Ectodermal cell (in vitro differentiated cells): ENCODE measurements around the gene UBAC1.
A peak's percentile ranks its signal among the peaks of the same experiment; 100 is the strongest.
"Not testable (repeated sequence)": the region's sequence is repeated elsewhere in the genome, so short reads cannot be mapped to it uniquely, and the experiment has no call there.

Experiments used
- H3K27ac ChIP-seq: 2 replicates; pipeline ENCODE4 v1.7.0; 2013; ENCODE audit warnings: mild to moderate bottlenecking, low read depth, low read length; ENCODE audit not compliant: insufficient read depth, poor library complexity, severe bottlenecking
- H3K27me3 ChIP-seq: 2 replicates; pipeline ENCODE4 v1.7.0; 2013; ENCODE audit warnings: mild to moderate bottlenecking, low read length; ENCODE audit not compliant: insufficient read depth, control insufficient read depth, poor library complexity, severe bottlenecking
- H3K36me3 ChIP-seq: one replicate; pipeline ENCODE4 v1.7.0; 2013; ENCODE audit warnings: low read length; ENCODE audit not compliant: control insufficient read depth, insufficient read depth
- H3K4me1 ChIP-seq: one replicate; pipeline ENCODE4 v1.7.0; 2013; ENCODE audit warnings: low read length; ENCODE audit not compliant: control insufficient read depth, insufficient read depth
- H3K4me3 ChIP-seq: 2 replicates; pipeline ENCODE4 v1.7.0; 2013; ENCODE audit warnings: low read depth, low read length, control low read depth; ENCODE audit not compliant: insufficient read depth
- H3K9me3 ChIP-seq: 2 replicates; pipeline ENCODE4 v1.7.0; 2013; ENCODE audit warnings: mild to moderate bottlenecking, low read length, moderate library complexity; ENCODE audit not compliant: control insufficient read depth
- WGBS, 2 experiments: methylation state at CpG; one replicate each; pipeline ENCODE4 v1.1.7; 2013; ENCODE audit warnings: missing lambda C conversion rate in 2 of 2; 5-methylcytosine and 5-hydroxymethylcytosine counted together

The UBAC1 gene

DNA sequence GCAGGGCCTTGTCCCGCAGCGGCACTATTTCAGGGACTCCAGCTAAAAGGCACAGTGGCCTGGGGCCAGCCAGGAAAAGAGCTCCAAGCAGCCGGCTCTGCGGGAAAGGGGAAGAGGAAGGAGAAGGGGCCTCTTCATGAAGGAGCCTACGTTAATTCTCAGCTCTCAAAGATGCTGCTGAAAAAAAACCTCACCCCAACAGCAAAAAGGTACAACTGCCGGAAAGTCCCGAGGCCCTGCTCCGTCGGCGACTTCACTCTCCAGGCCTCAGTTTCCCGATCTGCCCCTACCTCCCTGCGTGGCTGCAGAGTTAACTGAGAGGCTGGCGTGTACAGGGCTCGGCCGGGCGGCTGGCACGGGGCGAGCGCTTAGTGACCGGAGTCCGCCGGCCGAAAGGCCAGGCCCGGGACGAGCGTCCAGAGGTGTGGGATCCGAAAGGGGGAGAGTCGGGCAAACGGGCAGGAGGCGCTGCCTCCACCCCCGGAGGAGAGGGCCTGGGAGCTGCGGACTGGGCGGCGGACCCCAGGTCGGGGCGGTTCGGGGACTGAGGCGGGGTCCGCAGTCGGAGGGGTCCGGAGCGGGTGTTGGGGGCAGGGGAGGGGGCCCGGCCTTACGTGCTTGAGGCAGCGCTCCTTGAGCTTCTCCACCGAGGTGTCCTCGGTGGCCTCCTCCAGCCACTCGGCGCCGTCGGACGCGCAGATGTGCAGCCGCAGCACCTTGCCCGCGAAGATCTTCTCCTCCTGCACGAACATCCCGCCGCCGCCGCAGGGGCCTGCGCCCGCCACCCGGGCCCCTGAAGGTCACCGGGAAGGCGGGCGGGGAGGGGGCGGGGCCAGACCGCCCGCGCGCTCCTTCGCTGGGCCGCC is 529 bp downstream of the UBAC1 start:
- H3K4me3 ChIP-seq, result peak overlapping the region; percentile 93
- H3K9me3 ChIP-seq, result no peaks in the 10 kb centered on the region
- H3K27ac ChIP-seq, result peak overlapping the region; percentile 62
- WGBS, 2 experiments, result 2 to 3% methylated on average over 74 of the region's 74 CpGs
- H3K4me1 ChIP-seq, result peaks cover 12% of the 10 kb centered on the region
- no peaks in the 10 kb centered on the region for H3K36me3 ChIP-seq
- peaks cover 3% of the 10 kb centered on the region for H3K27me3 ChIP-seq

- 81 to 84% methylated on average over 9 of the region's 9 CpGs for WGBS, 2 experiments
- H3K27me3 ChIP-seq, result peaks cover 3% of the 10 kb centered on the region
- no peaks in the 10 kb centered on the region for H3K9me3 ChIP-seq
- peak overlapping the region; percentile 93 for H3K4me3 ChIP-seq
- peaks cover 5% of the 10 kb centered on the region for H3K4me1 ChIP-seq
- H3K36me3 ChIP-seq, result peaks cover 1% of the 10 kb centered on the region
- no peak overlapping the region for H3K27ac ChIP-seq
These were observed 1.4 kb downstream of the UBAC1 start for GRCh38 chr9:135959814-135960213.

DNA sequence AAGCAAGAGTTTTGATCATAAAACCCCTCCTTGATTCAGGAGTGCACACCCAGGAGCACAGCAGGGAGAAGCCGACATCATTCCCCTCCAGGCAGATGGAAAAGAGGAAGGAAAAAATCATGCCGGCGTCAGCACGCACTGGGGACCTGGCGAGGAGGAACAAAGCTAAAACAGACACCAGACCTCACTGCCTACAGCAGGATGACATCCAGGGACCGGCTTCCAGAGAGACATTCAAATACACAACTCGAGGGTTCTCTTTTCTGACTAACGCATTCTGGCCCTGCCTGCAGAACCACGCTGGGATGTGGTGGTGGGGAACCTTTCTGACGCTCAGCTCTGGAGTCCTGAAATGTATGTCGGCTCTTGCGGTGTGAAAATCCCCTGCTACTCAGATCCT is 2.7 kb downstream of the UBAC1 start:
- peaks cover 6% of the 10 kb centered on the region for H3K36me3 ChIP-seq
- H3K4me3 ChIP-seq, result no peak overlapping the region
- 93 to 94% methylated on average over 12 of the region's 12 CpGs for WGBS, 2 experiments
- H3K9me3 ChIP-seq, result no peaks in the 10 kb centered on the region
- peaks cover 5% of the 10 kb centered on the region for H3K4me1 ChIP-seq
- peaks cover 3% of the 10 kb centered on the region for H3K27me3 ChIP-seq
- H3K27ac ChIP-seq, result no peak overlapping the region

GRCh38 chr9:135957431-135957830 is 3.7 kb downstream of the UBAC1 start:
- Histone ChIP-seq H3K27ac (no peak overlapping the region), H3K27me3 (peaks cover 3% of the 10 kb centered on the region)
- WGBS, 2 experiments, result 94 to 95% methylated on average over 9 of the region's 9 CpGs

GRCh38 chr9:135956802-135957174 is 4.4 kb downstream of the UBAC1 start:
- Histone ChIP-seq H3K4me3 (no peak overlapping the region), H3K4me1 (peaks cover 5% of the 10 kb centered on the region), H3K27ac (no peak overlapping the region), H3K9me3 (no peaks in the 10 kb centered on the region), H3K36me3 (peaks cover 17% of the 10 kb centered on the region), H3K27me3 (peaks cover under 1% of the 10 kb centered on the region)
- 88 to 92% methylated on average over 8 of the region's 8 CpGs for WGBS, 2 experiments

More at GRCh38 chr9:135957431-135957830, 3.7 kb downstream of the UBAC1 start:
- Histone ChIP-seq H3K9me3 (no peaks in the 10 kb centered on the region), H3K4me1 (peaks cover 5% of the 10 kb centered on the region), H3K4me3 (no peak overlapping the region), H3K36me3 (peaks cover 11% of the 10 kb centered on the region)

GRCh38 chr9:135955934-135956801 is 5.0 kb downstream of the UBAC1 start:
- Histone ChIP-seq H3K36me3 (peaks cover 17% of the 10 kb centered on the region), H3K27me3 (no peaks in the 10 kb centered on the region), H3K27ac (no peak overlapping the region), H3K4me3 (no peak overlapping the region), H3K4me1 (peaks cover 5% of the 10 kb centered on the region), H3K9me3 (no peaks in the 10 kb centered on the region)
- WGBS, 2 experiments, result 90% methylated on average over 32 of the region's 32 CpGs

GRCh38 chr9:135952664-135953206 is 8.4 kb downstream of the UBAC1 start:
- Histone ChIP-seq H3K4me3 (no peak overlapping the region), H3K27me3 (no peaks in the 10 kb centered on the region), H3K4me1 (no peaks in the 10 kb centered on the region), H3K9me3 (no peaks in the 10 kb centered on the region), H3K36me3 (peaks cover 17% of the 10 kb centered on the region), H3K27ac (no peak overlapping the region)
- 96 to 97% methylated on average over 22 of the region's 22 CpGs for WGBS, 2 experiments

DNA sequence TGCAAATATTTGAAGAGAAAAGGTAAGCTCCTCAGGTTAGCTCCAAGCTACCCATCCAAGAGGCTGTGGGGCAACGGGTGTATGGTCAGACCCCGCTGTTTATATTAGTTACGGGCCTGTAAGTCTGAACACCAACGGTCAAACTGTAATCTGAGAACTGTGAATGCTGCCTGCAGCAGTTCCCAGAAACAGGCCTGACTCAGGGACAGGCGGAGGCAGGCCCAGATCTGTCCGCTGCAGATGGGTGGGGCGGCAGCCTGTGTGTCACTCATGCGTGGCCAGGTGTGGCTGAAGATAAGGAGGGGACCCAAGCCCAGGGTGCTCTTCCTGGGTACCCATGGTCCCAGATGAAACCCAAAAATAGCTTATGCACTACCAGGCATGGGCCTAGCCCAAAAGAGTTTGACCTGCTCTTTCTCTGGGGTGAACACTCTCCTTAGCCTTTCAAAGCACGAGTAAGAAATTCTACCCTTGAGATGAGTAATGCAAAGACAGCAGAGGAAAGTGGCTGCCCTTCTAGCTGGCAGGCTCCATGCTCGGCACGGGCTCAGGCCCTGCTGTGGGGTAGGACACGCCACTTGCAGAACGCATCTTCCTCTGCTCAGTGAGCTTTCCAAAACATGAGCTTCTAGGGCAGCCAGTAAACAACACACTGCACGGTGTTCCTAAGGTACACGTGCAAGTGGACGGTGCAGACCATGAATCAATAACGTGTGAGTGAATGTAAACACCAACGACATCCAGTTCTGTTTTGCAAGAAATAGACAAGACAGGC is 9.1 kb downstream of the UBAC1 start:
- H3K4me3 ChIP-seq, result no peak overlapping the region
- H3K27me3 ChIP-seq, result no peaks in the 10 kb centered on the region
- WGBS, 2 experiments, result 93% methylated on average over 18 of the region's 18 CpGs
- no peaks in the 10 kb centered on the region for H3K4me1 ChIP-seq
- H3K9me3 ChIP-seq, result no peaks in the 10 kb centered on the region
- H3K27ac ChIP-seq, result no peak overlapping the region
- H3K36me3 ChIP-seq, result peaks cover 17% of the 10 kb centered on the region

DNA sequence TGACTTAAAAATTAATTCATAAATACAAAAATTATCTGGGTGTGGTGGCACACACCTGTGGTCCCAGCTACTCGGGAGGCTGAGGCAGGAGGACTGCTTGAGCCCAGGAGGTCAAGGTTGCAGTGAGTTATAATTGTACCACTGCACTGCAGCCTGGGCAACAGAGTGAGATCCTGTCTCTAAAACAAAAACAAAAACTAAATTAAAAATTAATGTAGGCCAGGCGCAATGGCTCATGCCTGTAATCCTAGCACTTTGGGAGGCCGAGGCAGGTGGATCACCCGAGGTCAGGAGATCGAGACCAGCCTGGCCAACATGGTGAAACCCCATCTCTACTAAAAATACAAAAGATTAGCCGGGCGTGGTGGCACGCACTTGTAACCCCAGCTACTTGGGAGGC is 9.9 kb downstream of the UBAC1 start:
- not testable (repeated sequence) for H3K27me3 ChIP-seq, H3K9me3 ChIP-seq, H3K27ac ChIP-seq, H3K4me1 ChIP-seq, H3K4me3 ChIP-seq
- WGBS, 2 experiments, result 92 to 96% methylated on average over 8 of the region's 8 CpGs
- peaks cover 18% of the 10 kb centered on the region for H3K36me3 ChIP-seq
